Stimulated activated naive CD4-positive, alpha-beta T cell (primary cell): ENCODE results near the gene FOXC1.
A peak's percentile ranks its signal among the peaks of the same experiment; 100 is the strongest.

Experiments used
- DNase-seq, 6 experiments: peaks; one replicate each; lab custom pipeline; 2025; lab: John Stamatoyannopoulos, UW

The FOXC1 gene

GRCh38 chr6:1600063-1600763 is 9.5 kb upstream of the FOXC1 start:
- no peak for DNase-seq

- DNase-seq: no peak
These were observed 9.0 kb upstream of the FOXC1 start for GRCh38 chr6:1600764-1601157.

- no peak for DNase-seq
These were observed 8.3 kb upstream of the FOXC1 start for GRCh38 chr6:1601158-1602048.

GRCh38 chr6:1602049-1602713 is 7.5 kb upstream of the FOXC1 start:
- no peak for DNase-seq

- no peak for DNase-seq
These were observed 6.0 kb upstream of the FOXC1 start for GRCh38 chr6:1603708-1604107.

GRCh38 chr6:1604158-1605003 is 5.3 kb upstream of the FOXC1 start:
- DNase-seq: peak; percentile 23 to 85 (median 46)

- peak in 2 of 6 experiments; percentile 11 to 55 for DNase-seq
These were observed 4.5 kb upstream of the FOXC1 start for GRCh38 chr6:1605004-1605892.

GRCh38 chr6:1605893-1606779 is 3.6 kb upstream of the FOXC1 start:
- peak in 2 of 6 experiments; percentile 12 to 40 for DNase-seq

GRCh38 chr6:1606780-1607515 is 2.8 kb upstream of the FOXC1 start:
- no peak for DNase-seq

- DNase-seq: peak in 2 of 6 experiments; percentile 24 to 41
These were observed 2.0 kb upstream of the FOXC1 start for GRCh38 chr6:1607516-1608221.

- DNase-seq: peak in 1 of 6 experiments; percentile 24
These were observed 1.3 kb upstream of the FOXC1 start for GRCh38 chr6:1608222-1609040.

GRCh38 chr6:1609041-1609647 is 571 bp upstream of the FOXC1 start:
- peak in 2 of 6 experiments; percentile 9 to 10 for DNase-seq

GRCh38 chr6:1610497-1611321 is 994 bp downstream of the FOXC1 start:
- peak in 3 of 6 experiments; percentile 16 to 40 (median 20) for DNase-seq

GRCh38 chr6:1611322-1611571 is 1.5 kb downstream of the FOXC1 start:
- no peak for DNase-seq

GRCh38 chr6:1611572-1612298 is 2.0 kb downstream of the FOXC1 start:
- DNase-seq: peak in 2 of 6 experiments; percentile 12 to 33
